SU-DHL-6 (cell line): ENCODE data around the gene NFKBIL1.

Source experiments
- CTCF ChIP-seq: fragments of 200-600 bp; sonication (generic); IDR thresholded peaks from one replicate; pipeline ENCODE4 v1.5.1; 2017; ENCODE audit warnings: antibody characterized with exemption, mild to moderate bottlenecking, low read length, moderate library complexity; ENCODE audit not compliant: insufficient read depth, poor library complexity, severe bottlenecking
- EZH2phosphoT487 ChIP-seq: fragments of 200-600 bp; sonication (generic), shearing (Covaris generic); conservative IDR thresholded peaks from 2 replicates; pipeline ENCODE4 v1.6.1; 2018; ENCODE audit warnings: mild to moderate bottlenecking, antibody characterized with exemption, low read length, moderate library complexity, mixed read lengths

DNA sequence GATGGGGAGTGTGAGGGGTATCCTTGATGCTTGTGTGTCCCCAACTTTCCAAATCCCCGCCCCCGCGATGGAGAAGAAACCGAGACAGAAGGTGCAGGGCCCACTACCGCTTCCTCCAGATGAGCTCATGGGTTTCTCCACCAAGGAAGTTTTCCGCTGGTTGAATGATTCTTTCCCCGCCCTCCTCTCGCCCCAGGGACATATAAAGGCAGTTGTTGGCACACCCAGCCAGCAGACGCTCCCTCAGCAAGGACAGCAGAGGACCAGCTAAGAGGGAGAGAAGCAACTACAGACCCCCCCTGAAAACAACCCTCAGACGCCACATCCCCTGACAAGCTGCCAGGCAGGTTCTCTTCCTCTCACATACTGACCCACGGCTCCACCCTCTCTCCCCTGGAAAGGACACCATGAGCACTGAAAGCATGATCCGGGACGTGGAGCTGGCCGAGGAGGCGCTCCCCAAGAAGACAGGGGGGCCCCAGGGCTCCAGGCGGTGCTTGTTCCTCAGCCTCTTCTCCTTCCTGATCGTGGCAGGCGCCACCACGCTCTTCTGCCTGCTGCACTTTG lies 28.0 kb downstream of the NFKBIL1 start, which contains the start of gene TNF:
- TF ChIP-seq EZH2phosphoT487: no peak
- TF ChIP-seq CTCF: no peak
